Stimulated activated naive CD8-positive, alpha-beta T cell treated with anti-CD3 and anti-CD28 coated beads, Interleukin-15, amount 100 ng/mL, for 72 hours (primary cell): ENCODE data around the gene TMEM106C.

ENCODE experiments used
- ATAC-seq: fragments of 150-1000 bp; cut with Tn5 transposase; 2 replicates; pipeline ENCODE4 v1.10.0; 2021; ENCODE audit warnings: mild to moderate bottlenecking, moderate library complexity
- DNase-seq, 2 donors: peaks; one replicate each; pipeline ENCODE4 v3.0.0; 2021 to 2022
- H3K27ac Mint-ChIP-seq, 2 donors: one replicate each; pipeline ENCODE4 v1.8.0; 2022; ENCODE audit warnings: mild to moderate bottlenecking in 2 of 2, mixed read lengths in 2 of 2, moderate library complexity in 2 of 2
- H3K27me3 Mint-ChIP-seq: one replicate; pipeline ENCODE4 v1.8.0; 2022; ENCODE audit warnings: mixed read lengths
- H3K4me1 Mint-ChIP-seq: one replicate; pipeline ENCODE4 v1.8.0; 2022; ENCODE audit warnings: mild to moderate bottlenecking, mixed read lengths
- H3K4me3 Mint-ChIP-seq, 2 donors: one replicate each; pipeline ENCODE4 v1.8.0; 2022; ENCODE audit warnings: mild to moderate bottlenecking in 2 of 2, mixed read lengths in 2 of 2, moderate library complexity in 1 of 2
- H3K9me3 Mint-ChIP-seq, 2 donors: one replicate each; pipeline ENCODE4 v1.8.0; 2022; ENCODE audit warnings: mixed read lengths in 2 of 2

Gene TMEM106C, protein sequence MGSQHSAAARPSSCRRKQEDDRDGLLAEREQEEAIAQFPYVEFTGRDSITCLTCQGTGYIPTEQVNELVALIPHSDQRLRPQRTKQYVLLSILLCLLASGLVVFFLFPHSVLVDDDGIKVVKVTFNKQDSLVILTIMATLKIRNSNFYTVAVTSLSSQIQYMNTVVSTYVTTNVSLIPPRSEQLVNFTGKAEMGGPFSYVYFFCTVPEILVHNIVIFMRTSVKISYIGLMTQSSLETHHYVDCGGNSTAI

DNA sequence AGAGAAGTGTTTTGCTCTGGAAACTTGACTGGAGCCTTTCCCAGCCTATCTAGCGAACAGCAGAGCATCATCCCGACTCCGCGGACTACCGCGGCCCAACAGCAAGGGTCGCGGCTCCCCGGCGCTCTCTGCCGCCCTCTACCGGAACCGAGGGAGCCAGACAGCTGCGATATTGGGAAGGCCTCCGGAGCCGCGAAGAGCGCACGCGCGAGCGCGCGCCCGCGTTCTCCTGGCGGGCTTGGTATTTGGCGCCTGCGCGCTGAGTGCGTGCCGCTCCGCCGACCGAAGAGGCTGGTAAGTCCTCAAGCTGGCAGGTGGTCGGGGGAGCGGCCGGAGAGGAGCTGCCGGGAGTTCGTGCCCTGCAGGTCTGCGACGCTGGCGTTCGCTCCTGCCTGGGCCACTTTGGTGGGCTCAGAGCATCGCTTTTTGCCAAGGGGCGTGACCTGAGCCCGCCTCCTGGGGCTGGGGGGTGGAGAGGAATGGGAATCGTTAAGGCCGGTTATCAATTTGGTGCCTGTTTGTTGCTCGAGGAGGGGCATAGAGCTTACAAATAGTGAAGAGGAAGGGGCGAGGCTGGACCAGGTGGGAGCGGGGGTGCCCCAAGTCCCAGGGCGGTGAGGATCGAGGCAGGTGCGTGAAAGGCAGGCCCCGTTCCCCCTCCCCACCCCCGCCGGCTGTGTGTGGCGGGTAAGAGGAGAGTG is at the start of gene TMEM106C:
TMEM106C (plus strand) TSS at position 257 of the 701 bp plus-strand sequence. CDS start 641 bp downstream, outside the sequence.
- Mint-ChIP-seq H3K4me1 (peaks cover 45% of the 10 kb centered on the region), H3K27ac (peak within 1 kb of the TSS; percentile 97), H3K27me3 (peaks cover 31% of the 10 kb centered on the region), H3K9me3 (no peaks in the 10 kb centered on the region), H3K4me3 (peak within 1 kb of the TSS; percentile 99 to 100)
- DNase-seq (peak; percentile 92 to 94), ATAC-seq (peak; percentile 96)

DNA sequence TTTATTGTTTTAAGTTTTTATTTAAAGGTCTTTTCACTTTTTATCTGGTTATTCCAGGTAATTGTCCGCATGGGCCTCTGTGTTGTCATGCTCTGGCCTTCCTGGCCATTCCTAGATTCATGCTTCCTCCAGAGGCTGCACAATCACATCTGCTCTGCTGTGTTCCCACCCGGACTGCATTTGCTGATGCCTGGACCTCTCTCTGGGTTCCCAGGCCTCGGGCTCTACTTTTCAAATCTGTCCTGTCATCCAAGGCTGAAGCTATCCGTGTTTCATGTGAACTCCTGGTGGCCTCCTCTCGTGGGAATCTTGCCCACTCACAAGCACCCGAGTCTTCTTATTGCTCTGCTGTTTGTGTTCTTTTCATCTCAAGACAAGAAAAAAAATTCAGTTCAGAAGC is 42.5 kb upstream of the TMEM106C start:
- Mint-ChIP-seq H3K4me3 (no peak overlapping the region), H3K27ac (no peak overlapping the region), H3K9me3 (no peaks in the 10 kb centered on the region), H3K4me1 (no peaks in the 10 kb centered on the region), H3K27me3 (peaks cover 17% of the 10 kb centered on the region)
- ATAC-seq (no peak), DNase-seq (no peak)

DNA sequence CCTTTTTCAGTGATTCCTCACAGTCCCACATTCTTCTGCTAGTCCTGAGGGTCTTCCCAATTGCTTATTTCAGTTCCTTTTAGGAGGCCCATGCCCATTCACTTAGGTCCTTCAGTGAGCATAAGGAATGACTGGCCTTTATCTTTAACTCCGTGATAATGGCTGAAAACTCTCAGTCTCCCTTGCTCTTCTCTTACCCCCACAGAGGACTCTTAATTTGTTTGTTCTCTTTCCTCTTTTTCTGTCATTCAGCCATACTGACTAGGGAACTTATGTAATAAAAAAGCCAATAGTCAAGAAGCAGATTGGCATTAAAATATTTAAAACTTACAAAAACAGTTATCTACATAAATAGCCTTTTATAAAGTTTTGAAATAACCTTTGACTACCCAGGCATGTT is 41.5 kb upstream of the TMEM106C start:
- DNase-seq (no peak), ATAC-seq (no peak)
- no peak overlapping the region for H3K27ac Mint-ChIP-seq
- H3K4me3 Mint-ChIP-seq, result no peak overlapping the region
- H3K4me1 Mint-ChIP-seq, result no peaks in the 10 kb centered on the region
- no peaks in the 10 kb centered on the region for H3K9me3 Mint-ChIP-seq
- peaks cover 17% of the 10 kb centered on the region for H3K27me3 Mint-ChIP-seq

DNA sequence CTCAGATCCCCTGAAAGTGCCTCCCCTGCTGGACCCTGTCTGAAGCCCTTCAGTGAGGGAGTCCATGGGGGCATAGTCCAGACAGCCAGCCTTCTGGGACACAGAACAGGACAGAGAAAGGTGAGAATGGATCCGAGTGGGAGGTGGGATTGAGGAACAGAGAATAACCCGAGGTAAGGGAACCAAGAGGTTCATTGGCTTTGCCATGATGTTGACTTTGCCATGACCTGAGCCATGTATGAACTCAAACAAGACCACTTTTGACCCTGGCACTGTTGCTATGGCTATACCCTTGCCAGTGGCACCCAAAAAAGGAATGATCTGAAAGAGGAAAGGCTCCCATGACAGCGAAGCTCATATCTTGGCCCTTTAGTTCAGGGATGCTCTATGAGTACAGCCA is 36.0 kb upstream of the TMEM106C start:
- DNase-seq (no peak), ATAC-seq (no peak)
- Mint-ChIP-seq H3K9me3 (no peaks in the 10 kb centered on the region), H3K4me3 (no peak overlapping the region), H3K27me3 (peaks cover 17% of the 10 kb centered on the region), H3K4me1 (no peaks in the 10 kb centered on the region), H3K27ac (no peak overlapping the region)

DNA sequence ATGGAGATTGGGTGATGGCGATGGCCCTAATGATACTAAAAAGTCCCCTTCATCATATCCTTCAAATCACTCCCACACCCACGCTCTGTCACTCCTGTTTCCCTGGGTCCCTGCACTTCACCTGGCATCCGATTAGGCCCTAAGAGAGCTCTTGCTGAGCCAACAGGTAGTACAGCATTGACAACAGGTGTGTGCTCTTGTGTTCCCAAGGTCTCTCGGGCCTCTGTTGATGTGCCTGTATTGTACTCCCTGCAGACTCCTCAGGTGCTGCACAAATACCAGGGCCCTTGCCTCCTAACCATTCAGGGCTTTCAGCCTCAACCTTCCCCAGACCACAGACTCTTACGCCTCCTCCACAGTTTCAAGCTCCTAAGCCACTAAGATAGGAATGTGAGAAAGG is 32.8 kb upstream of the TMEM106C start:
- Mint-ChIP-seq H3K4me1 (no peaks in the 10 kb centered on the region), H3K27me3 (no peaks in the 10 kb centered on the region), H3K9me3 (no peaks in the 10 kb centered on the region), H3K27ac (peak overlapping the region in 1 of 2 donors; percentile 4), H3K4me3 (no peak overlapping the region)
- ATAC-seq (no peak), DNase-seq (no peak)

DNA sequence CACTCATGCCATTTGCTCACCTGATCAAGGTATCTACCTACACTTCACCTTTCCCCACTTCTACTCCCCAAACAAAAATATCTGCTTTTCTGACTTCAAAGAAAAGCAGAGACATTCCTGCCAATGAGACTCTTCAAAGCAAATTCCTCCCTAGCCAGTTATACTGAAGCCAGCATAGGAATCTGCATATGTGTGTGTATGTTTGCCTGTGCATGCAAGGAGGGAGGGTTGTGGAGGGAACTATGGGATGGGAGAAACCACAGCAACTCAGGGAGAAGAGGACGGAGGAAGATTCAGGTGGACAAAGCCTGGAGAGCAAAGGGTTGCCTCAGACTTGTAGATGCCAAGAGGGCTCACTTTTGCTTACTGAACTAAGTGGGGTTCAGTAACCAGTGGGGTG is 32.2 kb upstream of the TMEM106C start:
- DNase-seq (no peak), ATAC-seq (no peak)
- Mint-ChIP-seq H3K4me1 (no peaks in the 10 kb centered on the region), H3K27me3 (no peaks in the 10 kb centered on the region), H3K4me3 (no peak overlapping the region), H3K9me3 (no peaks in the 10 kb centered on the region), H3K27ac (no peak overlapping the region)

DNA sequence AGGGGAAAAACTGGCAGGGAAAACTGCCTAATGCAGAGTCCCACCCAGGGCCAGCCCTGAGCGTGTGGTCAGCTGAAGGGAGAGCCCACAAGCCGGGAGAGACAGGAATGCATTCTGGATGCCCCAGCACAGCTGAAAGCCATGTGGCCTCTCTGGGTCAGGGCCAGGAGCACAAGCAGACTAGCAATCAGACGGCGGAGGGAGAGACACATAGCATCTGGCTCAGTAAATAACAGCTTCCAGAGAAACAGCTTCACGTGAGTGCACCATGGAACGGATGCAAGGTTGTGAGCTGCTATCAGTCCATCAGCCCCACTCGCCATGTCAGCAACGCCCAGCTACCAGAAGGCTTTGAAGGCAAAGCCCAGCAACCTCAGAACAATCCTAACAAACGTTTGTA is 28.2 kb upstream of the TMEM106C start:
- ATAC-seq (no peak), DNase-seq (no peak)
- no peaks in the 10 kb centered on the region for H3K4me1 Mint-ChIP-seq
- H3K27ac Mint-ChIP-seq, result no peak overlapping the region
- no peak overlapping the region for H3K4me3 Mint-ChIP-seq
- no peaks in the 10 kb centered on the region for H3K9me3 Mint-ChIP-seq
- H3K27me3 Mint-ChIP-seq, result no peaks in the 10 kb centered on the region

DNA sequence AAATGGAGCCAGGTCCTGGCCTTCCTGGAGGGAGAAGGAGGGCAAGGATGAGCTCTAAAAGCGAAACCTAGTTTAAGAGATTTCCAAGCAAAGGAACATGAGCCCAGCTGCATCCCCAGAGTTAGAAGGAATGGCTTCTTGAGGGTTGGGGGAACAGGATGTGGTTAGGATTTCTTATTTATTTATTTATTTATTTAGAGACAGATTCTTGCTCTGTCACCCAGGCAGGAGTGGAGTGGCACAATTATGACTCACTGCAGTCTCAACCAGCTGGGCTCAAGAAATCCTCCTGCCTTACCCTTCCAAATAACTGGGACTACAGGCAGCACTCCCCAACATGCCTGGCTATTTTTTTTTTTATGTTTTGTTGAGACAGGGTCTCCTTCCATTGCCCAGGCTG is 25.3 kb upstream of the TMEM106C start:
- Mint-ChIP-seq H3K4me1 (peaks cover 11% of the 10 kb centered on the region), H3K4me3 (no peak overlapping the region), H3K27me3 (peaks cover 21% of the 10 kb centered on the region), H3K27ac (no peak overlapping the region), H3K9me3 (no peaks in the 10 kb centered on the region)
- ATAC-seq, result no peak
- DNase-seq, result no peak

DNA sequence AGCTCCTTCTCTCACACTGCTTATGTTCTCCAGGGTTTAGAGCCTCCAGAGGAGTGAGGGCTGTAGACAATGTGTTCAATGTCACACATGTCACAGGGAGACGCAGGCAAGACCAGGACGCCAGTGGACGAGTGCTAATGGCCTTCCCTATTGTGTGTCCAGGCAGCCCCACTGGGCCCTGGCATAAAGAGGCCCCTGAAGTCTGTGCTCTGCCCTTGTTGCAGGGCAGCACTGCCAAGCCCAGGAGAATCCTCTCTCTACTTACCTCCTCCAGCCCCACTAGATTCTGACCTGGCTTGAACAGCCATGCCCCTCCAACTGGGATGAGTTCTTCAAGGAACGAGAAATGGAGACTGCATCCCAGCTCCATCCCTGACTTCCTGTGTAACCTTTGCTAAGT is 24.8 kb upstream of the TMEM106C start:
- H3K4me3 Mint-ChIP-seq, result no peak overlapping the region
- peaks cover 11% of the 10 kb centered on the region for H3K4me1 Mint-ChIP-seq
- H3K9me3 Mint-ChIP-seq, result no peaks in the 10 kb centered on the region
- H3K27me3 Mint-ChIP-seq, result peaks cover 26% of the 10 kb centered on the region
- no peak overlapping the region for H3K27ac Mint-ChIP-seq
- ATAC-seq (no peak), DNase-seq (no peak)

DNA sequence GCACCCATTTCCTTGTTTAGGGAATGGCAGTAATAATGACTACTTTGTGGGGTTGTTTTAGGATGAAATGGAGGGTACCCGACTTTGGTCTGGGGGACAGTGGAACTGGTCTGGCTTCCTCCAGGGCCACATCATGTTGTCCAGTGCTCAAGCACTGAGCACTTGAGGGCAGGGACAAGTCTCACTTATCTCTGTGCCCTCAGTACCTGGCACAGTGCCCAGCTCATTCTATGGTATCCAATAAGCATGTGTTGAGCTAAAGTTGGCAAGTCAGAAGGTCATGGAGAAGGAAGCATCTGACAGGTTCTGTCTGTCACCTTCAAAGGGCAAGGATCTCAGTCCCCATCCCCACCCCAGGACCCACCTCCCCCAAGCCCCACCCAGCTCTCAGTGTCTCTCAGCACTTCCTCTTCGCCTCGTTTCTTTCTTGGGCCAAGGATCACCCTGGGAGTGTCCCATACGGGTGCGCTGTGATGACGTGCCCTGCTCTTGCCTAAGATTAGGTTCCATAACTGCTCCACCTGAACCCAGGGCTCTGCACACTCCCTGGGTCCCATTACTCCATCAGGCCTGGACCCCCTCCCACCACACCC is 24.3 kb upstream of the TMEM106C start:
- DNase-seq (no peak), ATAC-seq (no peak)
- H3K27me3 Mint-ChIP-seq, result peaks cover 29% of the 10 kb centered on the region
- no peaks in the 10 kb centered on the region for H3K9me3 Mint-ChIP-seq
- H3K4me1 Mint-ChIP-seq, result peaks cover 11% of the 10 kb centered on the region
- no peak overlapping the region for H3K4me3 Mint-ChIP-seq
- H3K27ac Mint-ChIP-seq, result no peak overlapping the region

DNA sequence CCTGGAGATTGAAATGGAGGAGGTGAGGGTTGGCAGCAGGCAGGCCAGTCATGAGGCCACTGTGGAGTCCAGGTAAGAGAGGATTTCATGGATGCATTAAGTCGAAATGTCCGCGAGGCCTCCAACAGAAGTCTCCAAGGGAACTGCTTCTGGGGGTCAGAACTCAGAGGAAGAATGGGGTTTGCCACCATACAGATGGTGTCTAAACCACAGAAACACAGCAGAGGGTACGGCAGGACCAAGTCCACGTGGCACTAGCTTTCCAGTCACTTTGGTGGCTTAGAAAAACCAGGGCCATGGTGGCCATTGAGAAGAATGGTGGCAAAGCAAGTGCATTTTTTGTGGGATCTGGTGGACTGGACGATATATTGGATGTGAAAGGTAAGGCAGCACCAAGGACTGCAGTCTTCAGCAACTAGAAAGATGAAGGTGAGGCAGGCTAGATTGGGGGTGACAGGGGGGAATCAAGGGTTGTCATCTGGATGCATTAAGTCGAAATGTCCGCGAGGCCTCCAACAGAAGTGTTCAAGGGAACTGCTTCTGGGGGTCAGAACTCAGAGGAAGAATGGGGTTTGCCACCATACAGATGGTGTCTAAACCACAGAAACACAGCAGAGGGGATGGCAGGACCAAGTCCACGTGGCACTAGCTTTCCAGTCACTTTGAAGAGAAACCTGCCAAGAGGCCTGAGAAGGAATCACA is 22.5 kb upstream of the TMEM106C start:
- no peak for ATAC-seq

DNA sequence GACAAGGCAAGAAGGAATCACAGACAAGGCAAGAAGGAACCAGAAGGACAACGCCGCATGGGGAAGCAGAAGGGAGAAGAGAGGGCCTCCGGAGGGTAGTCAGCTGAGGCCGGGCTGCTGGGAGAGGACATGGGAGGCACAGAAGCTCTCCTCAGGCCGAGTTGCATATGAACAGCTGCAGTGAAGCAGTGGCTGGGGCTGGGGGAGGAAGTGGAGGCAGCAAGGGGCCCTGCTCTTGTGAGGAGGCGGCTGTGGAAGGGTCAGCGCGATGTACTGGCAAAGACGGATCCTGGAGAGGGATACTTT is 22.0 kb upstream of the TMEM106C start:
- DNase-seq, result no peak
- peaks cover 13% of the 10 kb centered on the region for H3K4me1 Mint-ChIP-seq
- no peaks in the 10 kb centered on the region for H3K9me3 Mint-ChIP-seq
- no peak overlapping the region for H3K4me3 Mint-ChIP-seq
- ATAC-seq, result no peak
- peak overlapping the region in 1 of 2 donors; percentile 12 for H3K27ac Mint-ChIP-seq
- peaks cover 36% of the 10 kb centered on the region for H3K27me3 Mint-ChIP-seq

More for the DNA sequence above, 22.5 kb upstream of the TMEM106C start:
- H3K4me3 Mint-ChIP-seq, result no peak overlapping the region
- no peaks in the 10 kb centered on the region for H3K9me3 Mint-ChIP-seq
- peak overlapping the region in 1 of 2 donors; percentile 21 for H3K27ac Mint-ChIP-seq
- H3K4me1 Mint-ChIP-seq, result peaks cover 11% of the 10 kb centered on the region
- DNase-seq, result no peak
- peaks cover 31% of the 10 kb centered on the region for H3K27me3 Mint-ChIP-seq

DNA sequence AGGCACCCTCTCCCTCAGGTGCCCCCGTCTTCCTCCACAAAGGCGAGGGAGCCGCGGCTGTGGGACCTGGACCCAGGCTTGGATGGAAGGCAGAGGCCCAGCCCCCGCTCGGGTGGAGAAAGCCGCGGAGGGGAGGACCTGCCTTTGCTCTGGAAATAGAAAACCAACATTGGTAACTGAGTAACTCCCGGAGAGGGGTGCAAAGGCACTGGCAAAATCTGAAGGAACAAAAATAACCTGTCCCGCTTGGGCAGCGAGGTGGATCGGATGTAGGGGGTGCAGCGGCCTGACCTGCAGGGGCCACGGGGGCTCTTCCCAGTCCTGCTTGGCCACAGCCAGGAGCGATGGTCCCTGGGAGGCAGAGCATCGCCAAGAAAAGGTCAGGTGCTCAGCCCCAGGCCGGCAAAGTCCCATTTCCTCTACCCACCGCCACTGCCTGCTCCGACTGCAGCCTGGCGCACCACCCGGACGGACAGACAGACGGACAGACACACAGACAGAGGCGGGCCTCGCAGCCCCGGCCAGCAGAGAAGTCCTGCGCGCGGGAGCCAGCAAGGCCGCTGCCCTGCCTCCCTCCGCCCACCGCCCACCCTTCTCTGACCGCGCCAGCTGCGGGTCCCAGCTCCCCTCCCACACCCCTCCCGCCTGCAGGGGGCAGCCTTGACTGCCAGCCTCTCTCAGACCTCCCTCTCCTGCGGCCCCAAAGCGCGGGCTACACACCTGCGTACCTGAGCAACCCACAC is 21.4 kb upstream of the TMEM106C start:
- H3K27ac Mint-ChIP-seq, result no peak overlapping the region
- DNase-seq (peak; percentile 19 to 52), ATAC-seq (peak; percentile 75)
- H3K4me1 Mint-ChIP-seq, result peaks cover 19% of the 10 kb centered on the region
- peaks cover 42% of the 10 kb centered on the region for H3K27me3 Mint-ChIP-seq
- H3K9me3 Mint-ChIP-seq, result no peaks in the 10 kb centered on the region
- H3K4me3 Mint-ChIP-seq, result no peak overlapping the region

DNA sequence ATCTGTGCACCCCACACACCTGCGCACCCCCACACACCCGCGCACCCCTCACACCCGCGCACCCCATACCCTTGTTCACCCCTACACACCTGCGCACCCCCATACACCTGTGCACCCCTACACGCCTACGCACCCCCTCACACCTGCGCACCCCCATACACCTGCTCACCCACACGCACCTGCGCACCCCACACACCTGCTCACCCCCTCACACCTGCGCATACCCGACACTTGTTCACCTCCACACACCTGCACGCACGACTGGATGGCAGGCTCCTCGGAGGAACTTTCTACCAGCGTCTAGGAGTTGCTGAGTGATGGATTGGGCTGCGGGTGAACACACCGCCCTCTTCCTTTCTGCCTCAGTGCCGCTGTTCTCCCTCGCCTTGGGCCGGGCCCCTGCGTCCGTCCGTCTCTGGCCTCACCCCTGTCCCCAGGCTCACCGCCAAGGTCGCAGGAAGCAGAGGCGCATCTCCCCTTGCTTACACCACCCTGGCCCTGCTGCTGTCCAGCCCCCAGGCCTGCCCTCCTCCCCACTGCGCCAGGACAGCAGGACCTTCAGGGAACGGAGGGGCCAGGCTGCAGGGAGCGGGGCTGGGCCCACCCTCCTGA is 20.7 kb upstream of the TMEM106C start:
- H3K4me3 Mint-ChIP-seq, result no peak overlapping the region
- peak; percentile 74 for ATAC-seq
- H3K9me3 Mint-ChIP-seq, result no peaks in the 10 kb centered on the region
- H3K27me3 Mint-ChIP-seq, result peaks cover 46% of the 10 kb centered on the region
- DNase-seq, result no peak
- H3K4me1 Mint-ChIP-seq, result peaks cover 19% of the 10 kb centered on the region
- H3K27ac Mint-ChIP-seq, result no peak overlapping the region
